HG03457 (cell line): ENCODE results near the gene TMED4.
"Not testable (repeated sequence)": the region's sequence is repeated elsewhere in the genome, so short reads cannot be mapped to it uniquely, and the experiment has no call there.

Experiments used
- ATAC-seq: cut with Tn5 transposase; IDR thresholded peaks from one replicate; pipeline ENCODE4 v1.9.1; 2021; ENCODE audit warnings: moderate number of reproducible peaks; ENCODE audit not compliant: unreplicated experiment

Gene TMED4

GRCh38 chr7:44569959-44570358 is 12.1 kb downstream of the TMED4 start:
- no peak for ATAC-seq

DNA sequence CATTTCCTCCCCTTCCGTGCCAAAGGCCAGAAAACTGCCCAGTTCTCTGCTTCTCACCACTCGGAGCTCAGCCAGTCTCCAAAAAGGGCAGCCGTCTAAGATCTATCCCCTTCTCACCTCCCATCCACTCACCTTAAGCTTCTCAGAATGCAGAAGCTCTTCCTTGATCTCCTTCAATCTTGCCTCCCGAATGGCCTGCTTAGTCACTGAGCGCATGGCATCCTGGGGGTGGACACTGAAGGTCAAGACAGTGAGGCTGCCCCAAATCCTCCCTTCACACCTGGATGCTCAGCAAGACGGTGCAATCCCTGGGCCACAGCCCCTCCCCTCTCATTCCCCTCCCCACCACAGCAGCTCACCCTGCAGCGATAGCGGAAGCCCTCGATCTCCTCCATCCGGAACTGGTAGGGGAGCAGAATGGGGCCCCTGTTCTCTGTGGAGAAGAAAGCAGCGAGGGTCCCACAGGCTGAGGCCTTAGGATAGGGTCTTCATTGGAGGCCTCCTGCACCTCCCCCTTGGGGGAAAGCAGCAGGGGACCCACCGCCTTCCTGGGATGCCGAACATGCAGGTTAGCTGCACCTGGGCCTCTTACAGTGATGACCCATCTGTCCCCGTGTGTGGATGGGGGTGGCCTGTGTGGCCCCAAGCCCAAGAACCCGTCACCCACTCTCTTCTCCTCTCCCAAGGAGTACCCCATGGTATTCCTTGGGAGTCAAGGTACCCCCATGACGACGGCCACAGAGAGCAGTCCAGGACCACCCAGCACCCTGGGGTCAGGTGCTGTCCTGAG is 13.1 kb downstream of the TMED4 start:
- no peak for ATAC-seq

DNA sequence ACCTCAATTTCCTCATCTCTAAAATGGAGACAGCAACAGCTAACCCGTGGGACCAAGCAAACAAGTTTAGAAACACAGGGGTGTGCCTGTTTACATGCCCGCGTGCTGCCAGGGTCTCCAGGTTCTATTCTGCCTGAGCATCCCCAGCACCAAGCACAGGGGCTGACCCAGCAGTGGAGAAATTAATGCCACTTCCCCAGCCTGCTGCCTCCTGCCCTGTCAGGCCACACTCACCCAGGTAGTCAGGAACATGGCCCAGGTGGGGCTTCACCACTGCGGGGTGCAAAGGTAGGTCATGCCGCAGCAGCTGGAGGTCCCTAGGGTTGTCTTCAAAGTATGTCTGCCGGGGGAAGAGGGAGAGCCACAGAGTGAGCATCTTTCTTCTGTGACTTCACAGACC is 14.1 kb downstream of the TMED4 start:
- no peak for ATAC-seq

DNA sequence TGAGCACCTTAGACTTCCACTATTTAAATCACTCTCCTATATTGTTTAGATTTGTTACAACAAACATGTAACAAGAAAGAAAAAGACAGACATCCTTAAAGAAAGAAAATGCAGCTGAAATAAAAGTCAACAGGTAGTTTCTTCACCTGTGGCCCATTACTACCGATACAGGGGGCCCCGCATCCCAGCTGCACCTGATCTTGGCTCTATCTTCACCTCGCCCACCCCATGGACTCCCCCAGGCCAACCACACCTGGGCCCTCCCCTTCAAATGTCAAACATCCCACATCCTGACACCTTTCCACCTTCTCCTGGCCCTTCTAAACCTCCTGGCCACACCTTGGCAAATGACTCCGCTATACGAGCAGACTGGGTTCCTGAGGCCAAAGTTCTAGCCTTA is 15.4 kb downstream of the TMED4 start:
- ATAC-seq = no peak

GRCh38 chr7:44565795-44566559 is 16.1 kb downstream of the TMED4 start:
- ATAC-seq = no peak

- ATAC-seq = no peak
These were observed 16.8 kb downstream of the TMED4 start for GRCh38 chr7:44565097-44565794.

DNA sequence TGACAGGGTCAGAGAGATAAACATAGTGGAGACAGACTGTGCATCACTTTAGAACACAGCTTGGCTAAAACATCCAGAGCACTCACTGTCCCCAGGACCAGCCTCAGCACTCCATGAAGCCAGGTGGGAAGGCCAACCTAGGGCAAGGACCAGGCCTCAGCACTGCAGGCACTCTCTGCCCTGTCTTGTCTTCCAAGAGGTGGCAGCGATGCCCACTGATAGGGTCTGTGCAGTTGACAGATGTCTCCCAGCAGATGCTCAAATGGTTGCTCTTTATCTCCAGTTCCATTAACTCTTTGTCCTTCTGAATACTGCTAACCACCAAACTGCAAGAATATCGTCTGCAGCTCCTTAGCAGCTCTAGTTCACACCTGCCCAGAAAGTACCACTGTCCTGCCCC is 17.4 kb downstream of the TMED4 start:
- no peak for ATAC-seq

- no peak for ATAC-seq
These were observed 18.8 kb downstream of the TMED4 start for GRCh38 chr7:44563171-44563679.

DNA sequence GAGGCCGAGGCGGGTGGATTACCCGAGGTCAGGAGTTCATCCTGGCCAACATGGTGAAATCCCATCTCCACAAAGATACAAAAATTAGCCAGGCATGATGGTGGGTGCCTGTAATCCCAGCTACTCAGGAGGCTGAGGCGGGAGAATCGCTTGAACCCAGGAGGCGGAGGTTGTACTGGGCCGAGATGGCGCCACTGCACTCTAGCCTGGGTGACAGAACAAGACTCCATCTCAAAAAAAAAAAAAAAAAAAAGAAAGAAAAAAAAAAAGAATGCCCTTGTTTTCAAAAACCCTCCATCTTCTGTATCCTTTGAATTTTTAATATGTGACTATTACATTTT is 19.4 kb downstream of the TMED4 start:
- not testable (repeated sequence) for ATAC-seq

- ATAC-seq = no peak
These were observed 19.9 kb downstream of the TMED4 start for GRCh38 chr7:44561962-44562621.

- ATAC-seq = no peak
These were observed 20.6 kb downstream of the TMED4 start for GRCh38 chr7:44561481-44561880.

GRCh38 chr7:44559485-44559884 is 22.5 kb downstream of the TMED4 start:
- ATAC-seq = no peak

DNA sequence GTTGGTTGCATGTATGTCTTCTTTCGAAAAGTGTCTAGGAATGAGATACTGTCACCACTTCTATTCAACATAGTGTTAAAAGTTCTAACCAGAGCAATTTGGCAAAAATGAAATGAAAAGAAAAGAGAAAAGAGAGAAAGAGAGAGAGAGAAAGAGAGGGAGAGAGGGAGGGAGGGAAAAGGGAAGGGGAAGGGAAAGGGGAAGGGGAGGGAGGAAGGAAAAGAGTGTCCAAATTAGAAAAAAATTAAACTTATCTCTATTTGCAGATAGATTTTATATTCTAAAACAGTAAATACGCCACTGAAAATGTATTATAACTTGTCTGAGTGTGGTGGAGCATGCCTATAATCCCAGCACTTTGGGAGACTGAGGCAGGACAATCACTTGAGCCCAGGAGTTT is 24.5 kb downstream of the TMED4 start:
- ATAC-seq = no peak

GRCh38 chr7:44555350-44555749 is 26.7 kb downstream of the TMED4 start:
- ATAC-seq = no peak

- not testable (repeated sequence) for ATAC-seq
These were observed 29.5 kb downstream of the TMED4 start for GRCh38 chr7:44552473-44553005.

DNA sequence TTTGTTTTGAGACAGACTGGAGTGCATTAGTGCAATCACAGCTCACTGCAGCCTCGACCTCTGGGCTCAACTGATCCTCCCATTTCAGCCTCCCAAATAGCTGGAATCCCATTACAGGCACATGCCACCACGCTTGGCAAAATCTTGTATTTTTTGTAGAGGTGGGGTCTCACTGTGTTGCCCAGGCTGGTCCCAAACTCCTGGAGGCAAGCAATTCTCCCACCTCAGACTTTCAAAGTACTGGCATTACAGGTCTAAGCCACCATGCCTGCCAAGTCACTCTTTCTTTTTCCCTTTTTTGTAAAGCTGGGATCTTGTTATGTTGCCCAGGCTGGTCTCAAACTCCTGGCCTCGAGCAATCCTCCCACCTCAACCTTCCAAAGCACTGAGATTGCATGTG is 32.6 kb downstream of the TMED4 start:
- no peak for ATAC-seq

DNA sequence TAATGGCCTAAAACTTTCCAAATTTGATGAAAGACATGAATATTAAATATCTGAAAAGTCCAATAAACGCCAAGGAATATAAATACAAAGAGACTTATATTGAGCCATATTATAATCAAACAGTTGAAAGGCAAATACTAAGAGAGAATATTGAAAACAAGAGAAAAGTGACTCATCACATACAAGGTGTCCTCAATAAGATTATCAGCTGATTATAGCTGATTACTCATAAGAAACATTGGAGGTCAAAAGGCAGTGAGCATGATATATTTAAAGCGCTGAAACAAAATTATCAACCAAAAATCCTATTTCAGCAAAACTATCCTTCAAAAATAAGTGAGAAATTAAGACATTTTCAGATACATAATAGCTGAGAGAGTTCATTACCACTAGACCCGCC is 33.1 kb downstream of the TMED4 start:
- no peak for ATAC-seq

DNA sequence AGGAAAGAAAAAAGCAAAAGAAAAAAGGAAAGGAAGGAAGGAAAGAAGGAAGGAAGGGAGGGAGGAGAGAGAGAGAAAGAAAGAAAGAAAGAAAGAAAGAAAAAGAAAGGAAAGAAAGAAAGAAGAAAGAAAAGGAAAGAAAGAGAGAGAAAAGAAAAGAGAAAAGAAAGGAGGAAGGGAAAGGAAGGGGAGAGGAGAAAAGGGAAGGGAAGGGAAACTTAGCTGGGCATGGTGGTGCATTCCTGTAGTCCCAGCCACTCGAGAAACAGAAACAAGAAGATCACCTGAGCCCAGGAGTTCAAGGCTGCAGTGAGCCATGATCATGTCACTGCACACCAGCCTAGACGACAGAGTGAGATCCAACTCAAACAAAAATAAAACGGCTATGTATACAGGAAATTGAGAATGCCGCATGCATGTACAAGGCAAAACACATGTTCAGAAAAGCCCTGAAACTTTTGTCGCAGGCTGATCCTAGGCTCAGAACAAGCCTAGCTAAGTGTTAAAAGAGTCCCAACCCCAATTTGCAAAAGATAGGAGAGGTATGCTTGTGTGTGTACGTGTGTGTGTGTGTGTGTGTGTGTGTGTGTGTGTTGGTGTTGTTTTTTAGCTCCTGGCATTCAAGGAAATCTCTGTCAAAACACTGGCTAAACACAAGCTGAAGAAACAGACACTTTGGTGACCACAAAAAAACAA is 34.3 kb downstream of the TMED4 start:
- ATAC-seq = no peak

DNA sequence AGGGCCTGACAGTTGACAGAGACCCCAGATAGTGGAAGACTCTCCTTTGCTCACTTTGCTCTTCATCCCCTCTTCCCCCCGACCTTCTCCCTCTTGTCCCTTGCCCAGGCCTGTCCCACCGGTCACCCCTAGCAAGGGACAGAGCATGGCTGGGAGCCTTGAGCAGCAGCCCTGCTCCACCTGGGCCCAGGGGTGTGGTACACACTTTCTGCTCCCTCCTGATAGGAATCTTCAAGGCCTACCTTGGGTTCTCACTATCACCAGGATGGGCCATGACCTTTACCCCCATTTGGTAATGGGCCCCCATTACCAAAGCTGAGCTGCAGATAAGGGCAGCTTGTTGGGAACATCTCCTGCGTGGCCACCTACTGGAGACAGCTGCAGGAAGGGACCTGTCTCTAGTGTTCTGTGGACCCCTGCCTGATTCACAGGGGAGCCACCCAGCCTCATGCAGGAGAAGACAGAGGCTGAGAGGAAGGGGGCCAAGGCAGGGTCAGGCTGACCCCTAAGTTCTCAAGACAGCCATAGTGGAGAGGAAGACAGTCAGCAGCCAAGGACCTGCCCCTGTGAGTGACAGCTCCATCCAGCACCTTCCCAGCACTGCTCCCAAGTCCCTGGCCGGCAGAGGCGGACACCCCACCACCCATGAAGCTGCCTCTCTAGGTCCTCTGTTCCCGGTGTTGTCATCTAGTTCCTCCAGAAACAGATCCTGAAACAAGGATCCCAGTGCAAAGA is 40.0 kb downstream of the TMED4 start:
- no peak for ATAC-seq
